GM11168 (cell line): Measurements from ENCODE around the gene ACACA.
"Not testable (repeated sequence)": the region's sequence is repeated elsewhere in the genome, so short reads cannot be mapped to it uniquely, and the experiment has no call there.

Source experiments
- in situ Hi-C: fragments of 300-500 bp; cut with MboI; formaldehyde crosslinking; loops from one replicate; pipeline ENCODE4 v1.12.0; 2022; ENCODE audit warnings: low sequenced_read_pairs; ENCODE audit not compliant: unreplicated experiment

Gene ACACA

DNA sequence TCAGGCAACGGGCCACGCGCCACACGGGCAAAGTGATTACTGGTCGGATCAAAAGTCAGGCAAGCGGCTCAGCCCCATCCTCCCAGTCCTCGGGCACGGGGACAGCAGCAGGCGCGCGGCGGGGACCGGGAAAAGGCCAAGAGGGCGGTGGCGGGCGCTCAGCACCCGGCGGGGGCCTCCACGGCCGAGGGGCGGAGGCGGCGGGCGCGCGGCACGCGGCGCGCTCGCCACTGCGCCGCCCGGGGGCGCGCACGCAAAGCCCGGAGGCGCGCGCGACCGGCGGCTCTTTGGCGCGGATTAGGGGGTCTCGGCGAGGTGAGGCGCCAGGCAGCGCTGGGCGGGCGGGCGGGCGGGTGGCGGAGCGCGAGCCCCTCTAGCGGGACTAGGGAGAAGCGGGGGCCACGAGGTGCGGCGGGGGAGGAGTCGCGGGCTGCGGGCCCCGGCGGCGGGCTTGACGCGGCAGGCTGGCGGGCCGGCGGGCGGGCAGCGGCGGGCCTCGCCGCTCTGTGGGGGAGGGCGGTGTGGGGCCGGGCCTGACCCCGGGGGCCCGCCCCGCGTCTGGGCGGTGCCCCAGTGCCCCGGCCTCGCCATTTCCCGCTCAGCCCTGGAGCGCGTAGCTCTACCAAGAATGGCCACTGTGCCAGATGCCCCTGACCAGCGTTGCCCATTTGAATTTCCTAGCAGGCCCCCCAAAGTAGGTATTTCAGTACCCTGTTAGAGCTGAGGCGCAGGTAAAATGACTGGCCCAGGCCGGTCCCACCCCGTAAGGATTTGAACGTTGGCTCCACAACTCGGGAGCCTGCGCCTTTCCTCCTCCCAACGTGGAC lies at the start of gene ACACA, which contains the start of gene TADA2A:
Gene ACACA, minus strand, starts transcription at position 202 of the 827 bp plus-strand sequence. CDS start 537 bp downstream, outside the sequence.
Gene TADA2A, plus strand, starts transcription at position 252 of the 827 bp plus-strand sequence. CDS start 4,480 bp downstream, outside the sequence.
- in situ Hi-C loops = no loop called here

DNA sequence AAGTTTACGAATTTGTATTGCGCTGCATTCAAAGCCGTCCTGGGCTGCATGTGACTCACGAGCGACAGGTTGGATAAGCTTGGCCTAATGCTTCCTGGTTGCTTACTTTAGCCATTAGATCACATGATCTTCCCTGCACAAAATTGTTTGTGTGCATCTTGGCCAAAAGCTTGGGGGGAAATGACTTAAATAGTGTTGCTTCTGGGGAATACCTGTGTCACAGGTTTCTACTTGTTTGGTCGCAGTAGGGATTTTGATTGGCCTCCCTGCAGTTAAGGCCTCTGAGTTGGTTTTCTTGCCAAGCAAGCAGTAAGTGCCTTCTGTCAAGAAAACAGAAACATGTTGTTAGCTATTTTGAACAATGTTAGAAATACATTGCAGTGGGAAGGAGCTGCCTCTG lies 43.5 kb upstream of the ACACA start:
- in situ Hi-C loops = no loop called here

DNA sequence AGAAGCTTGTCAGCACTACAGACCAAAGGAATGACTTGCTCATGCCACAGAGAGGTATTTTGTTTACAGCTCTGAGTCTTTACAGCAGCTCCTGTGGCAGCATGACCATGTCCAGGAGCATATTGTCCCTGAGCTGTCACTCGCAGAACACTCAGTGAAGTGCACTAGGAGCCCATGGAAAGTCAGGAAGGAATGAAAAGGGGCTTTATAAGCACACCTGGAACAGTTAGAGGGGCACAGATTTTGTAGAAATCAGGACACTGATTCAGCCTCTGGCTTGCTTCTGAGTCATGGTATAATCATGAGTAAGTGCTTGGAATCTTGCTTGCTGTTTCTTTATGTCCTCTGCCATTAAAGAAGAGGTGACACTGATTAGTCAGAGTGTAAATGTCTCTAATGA lies 41.0 kb upstream of the ACACA start:
- in situ Hi-C loops = no loop called here

- in situ Hi-C loops = no loop called here
These were observed 39.4 kb upstream of the ACACA start for GRCh38 chr17:37446027-37446426.

DNA sequence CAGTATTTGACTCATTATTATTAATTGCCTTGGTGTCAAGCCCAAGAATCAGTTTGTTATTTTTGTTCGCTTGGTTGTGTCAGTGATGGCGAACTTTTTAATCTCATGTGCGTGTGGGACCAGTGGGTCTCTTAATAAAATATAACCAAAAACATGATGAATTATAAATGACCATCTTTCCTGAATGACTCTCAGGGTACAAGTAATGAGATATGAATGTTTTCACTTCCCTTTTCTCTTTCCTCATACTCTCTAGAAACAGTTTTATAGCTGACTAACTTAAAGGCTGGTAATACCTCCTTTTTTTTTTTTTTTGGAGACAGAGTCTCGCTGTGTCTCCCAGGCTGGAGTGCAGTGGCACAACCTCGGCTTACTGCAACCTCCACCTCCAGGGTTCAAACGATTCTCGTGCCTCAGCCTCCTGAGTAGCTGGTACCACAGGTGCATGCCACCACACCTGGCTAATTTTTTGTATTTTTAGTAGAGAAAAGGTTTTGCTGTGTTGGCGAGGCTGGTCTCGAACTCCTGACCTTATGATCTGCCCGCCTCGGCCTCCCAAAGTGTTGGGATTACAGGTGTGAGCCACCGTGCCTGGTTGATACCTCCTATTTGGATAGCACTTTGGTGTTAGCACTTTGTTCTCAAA lies 34.9 kb upstream of the ACACA start:
- in situ Hi-C loops = not testable (repeated sequence)

DNA sequence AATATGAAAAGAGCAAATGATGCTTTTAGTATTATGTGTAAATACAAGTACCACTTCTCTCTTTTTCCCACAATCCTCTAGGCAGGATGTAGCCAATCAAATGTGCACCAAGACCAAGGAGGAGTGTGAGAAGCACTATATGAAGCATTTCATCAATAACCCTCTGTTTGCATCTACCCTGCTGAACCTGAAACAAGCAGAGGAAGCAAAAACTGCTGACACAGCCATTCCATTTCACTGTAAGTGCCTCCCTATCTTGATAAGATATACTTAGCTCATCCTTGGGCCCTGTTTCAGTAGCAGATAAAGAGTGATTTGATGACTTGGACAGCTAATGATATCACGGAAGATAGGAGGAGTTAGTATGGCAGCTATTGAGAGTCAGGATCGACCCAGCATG lies 33.8 kb upstream of the ACACA start:
- in situ Hi-C loops = no loop called here

DNA sequence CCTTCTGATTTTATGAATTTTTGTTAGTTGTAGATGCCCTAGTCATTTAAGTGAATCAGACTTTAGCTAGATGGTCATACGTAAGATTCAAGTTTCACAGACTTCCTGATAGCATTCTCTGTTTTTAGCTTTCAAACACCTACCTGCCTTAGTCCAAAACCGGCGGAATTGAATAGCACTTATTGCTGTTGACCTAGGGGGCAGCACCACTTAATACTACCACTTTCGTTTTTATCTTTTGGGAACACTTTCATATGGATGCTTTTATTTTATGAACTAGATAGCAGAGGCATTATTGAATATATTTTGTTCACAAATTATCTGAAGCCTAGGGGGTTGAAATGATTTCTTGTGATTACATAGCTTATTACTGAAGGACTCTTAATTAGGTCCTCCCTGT lies 31.5 kb upstream of the ACACA start:
- in situ Hi-C loops = no loop called here

GRCh38 chr17:37432671-37433070 lies 26.0 kb upstream of the ACACA start:
- in situ Hi-C loops = no loop called here

DNA sequence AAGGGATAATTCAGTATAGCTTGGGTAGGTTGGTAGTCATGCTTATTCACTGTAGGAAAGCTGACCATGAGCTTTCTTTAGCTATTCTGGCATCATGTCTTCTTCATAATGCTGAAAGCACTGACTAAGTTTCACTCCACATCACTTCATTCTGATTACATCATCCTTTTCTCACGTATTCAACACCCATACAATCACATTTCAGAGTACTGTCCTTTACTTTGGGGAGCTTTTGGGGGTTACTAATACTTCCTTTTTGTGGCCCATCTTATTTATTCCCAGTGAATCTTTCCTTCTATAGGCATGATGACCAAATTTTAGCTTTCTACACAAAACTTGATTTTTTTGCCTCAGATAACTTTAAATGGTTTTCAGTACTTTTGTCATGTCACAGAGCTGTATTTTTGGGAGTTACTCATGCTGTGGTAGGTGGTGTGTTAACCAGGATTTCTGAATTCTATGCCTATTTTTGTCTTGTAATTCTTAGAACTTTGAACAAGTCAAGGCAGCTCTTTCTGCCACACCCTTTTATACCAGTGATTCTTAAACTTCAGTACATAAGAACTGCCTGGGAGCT lies 23.5 kb upstream of the ACACA start:
- in situ Hi-C loops = no loop called here

DNA sequence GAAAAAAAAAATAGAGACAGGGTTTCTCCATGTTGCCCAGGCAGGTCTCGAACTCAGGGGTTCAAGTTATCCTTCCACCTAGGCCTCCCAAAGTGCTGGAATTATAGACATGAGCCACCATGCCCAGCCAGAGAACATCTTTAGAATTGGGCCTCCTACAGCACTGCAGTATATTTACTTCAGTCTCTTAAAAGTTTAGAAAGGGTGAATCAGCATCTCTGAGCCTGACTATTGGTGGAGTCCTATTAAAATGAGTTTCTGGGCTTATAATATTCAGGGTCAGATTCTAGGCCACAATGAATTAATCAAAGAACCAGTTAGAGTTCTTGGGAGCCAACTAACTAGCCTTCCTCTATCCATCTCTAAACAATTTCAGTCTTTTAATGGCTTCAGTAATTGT lies 22.8 kb upstream of the ACACA start:
- in situ Hi-C loops = no loop called here

- in situ Hi-C loops = no loop called here
These were observed 22.4 kb upstream of the ACACA start for GRCh38 chr17:37429039-37429438.

- in situ Hi-C loops = no loop called here
These were observed 18.6 kb upstream of the ACACA start for GRCh38 chr17:37425268-37425667.

- in situ Hi-C loops = no loop called here
These were observed 16.5 kb upstream of the ACACA start for GRCh38 chr17:37422971-37423625.

DNA sequence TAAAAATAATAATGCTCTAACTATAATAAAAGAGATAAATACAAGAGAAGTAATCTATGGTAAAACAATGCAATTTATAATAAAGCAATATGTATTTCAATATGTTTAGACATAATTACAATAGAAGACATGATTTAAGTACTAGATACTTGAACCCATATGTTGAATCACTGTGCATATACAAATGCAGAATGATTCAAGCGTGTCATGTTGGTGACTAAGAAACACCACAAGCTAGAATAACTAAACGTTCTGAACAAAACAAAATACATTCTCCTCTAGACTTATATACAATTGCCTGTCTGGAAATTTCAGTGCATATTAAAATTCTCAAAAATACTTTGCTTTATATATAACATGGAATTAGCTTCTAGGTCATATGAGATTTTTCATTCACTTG lies 11.2 kb upstream of the ACACA start:
- in situ Hi-C loops = no loop called here

GRCh38 chr17:37413875-37414519 lies 7.4 kb upstream of the ACACA start:
- in situ Hi-C loops = no loop called here

- in situ Hi-C loops = no loop called here
These were observed 3.7 kb upstream of the ACACA start for GRCh38 chr17:37410357-37410756.

DNA sequence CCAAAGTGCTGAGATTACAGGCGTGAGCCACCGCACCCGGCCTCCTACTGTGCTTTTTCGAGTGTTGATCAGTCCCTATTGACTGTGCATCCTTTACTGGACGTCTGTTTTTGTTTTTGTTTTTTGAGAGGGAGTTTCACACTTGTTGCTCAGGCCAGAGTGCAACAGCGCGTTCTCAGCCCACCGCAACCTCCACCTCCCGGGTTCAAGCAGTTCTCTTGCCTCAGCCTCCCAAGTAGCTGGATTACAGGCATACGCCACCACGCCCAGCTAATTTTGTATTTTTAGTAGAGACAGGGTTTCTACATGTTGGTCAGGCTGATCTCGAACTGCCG lies 1.5 kb upstream of the ACACA start:
- in situ Hi-C loops = not testable (repeated sequence)

- in situ Hi-C loops = no loop called here
These were observed 541 bp downstream of the ACACA start for GRCh38 chr17:37405955-37406634.

DNA sequence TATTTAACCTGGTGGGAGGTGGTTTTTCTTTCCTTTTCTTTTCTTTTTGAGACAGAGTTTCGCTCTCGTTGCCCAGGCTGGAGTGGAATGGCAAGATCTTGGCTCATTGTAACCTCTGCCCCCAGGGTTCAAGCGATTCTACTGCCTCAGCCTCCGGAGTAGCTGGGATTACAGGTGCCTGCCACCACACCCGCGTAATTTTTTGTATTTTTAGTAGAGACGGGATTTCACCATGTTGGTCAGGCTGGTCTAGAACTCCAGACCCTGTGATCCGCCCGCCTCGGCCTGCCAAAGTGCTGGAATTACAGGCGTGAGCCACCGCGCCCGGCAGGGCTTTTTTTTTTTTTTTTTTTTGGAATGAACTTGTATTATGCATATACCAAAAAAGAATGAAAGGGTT lies 1.1 kb downstream of the ACACA start:
- in situ Hi-C loops = not testable (repeated sequence)

- in situ Hi-C loops = no loop called here
These were observed 6.1 kb downstream of the ACACA start for GRCh38 chr17:37400505-37400904.
